IPS-11a (cell line): Measurements from ENCODE around the gene COA8.
"Not testable (repeated sequence)": the region's sequence is repeated elsewhere in the genome, so short reads cannot be mapped to it uniquely, and the experiment has no call there.

Experiments used
- H3K4me3 ChIP-seq: one replicate; pipeline ENCODE4 v1.5.1; 2013; ENCODE audit warnings: low read depth, low read length, control low read depth

The COA8 gene

GRCh38 chr14:103525430-103526246 lies 37.1 kb upstream of the COA8 start:
- H3K4me3 ChIP-seq, result not testable (repeated sequence)

- H3K4me3 ChIP-seq, result no peak overlapping the region
Observed at GRCh38 chr14:103526247-103526913, 36.4 kb upstream of the COA8 start.

GRCh38 chr14:103526914-103527248 lies 35.9 kb upstream of the COA8 start:
- H3K4me3 ChIP-seq, result no peak overlapping the region

GRCh38 chr14:103527408-103528145 lies 35.2 kb upstream of the COA8 start:
- no peak overlapping the region for H3K4me3 ChIP-seq

GRCh38 chr14:103528146-103528586 lies 34.6 kb upstream of the COA8 start:
- peak overlapping the region; percentile 98 for H3K4me3 ChIP-seq

GRCh38 chr14:103528587-103529382 lies 34.0 kb upstream of the COA8 start, which contains the start of gene TRMT61A:
Gene TRMT61A (plus strand): TSS chr14:103529196. CDS start chr14:103529979, 783 bp downstream.
- H3K4me3 ChIP-seq, result peak within 1 kb of the TSS; percentile 98

- peak overlapping the region; percentile 98 for H3K4me3 ChIP-seq
Observed at GRCh38 chr14:103529383-103530365, 33.1 kb upstream of the COA8 start.

- H3K4me3 ChIP-seq, result no peak overlapping the region
Observed at GRCh38 chr14:103530390-103530789, 32.4 kb upstream of the COA8 start.

GRCh38 chr14:103530831-103531230 lies 31.9 kb upstream of the COA8 start:
- no peak overlapping the region for H3K4me3 ChIP-seq

- H3K4me3 ChIP-seq, result no peak overlapping the region
Observed at GRCh38 chr14:103531421-103532215, 31.1 kb upstream of the COA8 start.

- H3K4me3 ChIP-seq, result no peak overlapping the region
Observed at GRCh38 chr14:103532216-103533136, 30.3 kb upstream of the COA8 start.

GRCh38 chr14:103533137-103533998 lies 29.4 kb upstream of the COA8 start:
- H3K4me3 ChIP-seq, result no peak overlapping the region

GRCh38 chr14:103533999-103534575 lies 28.7 kb upstream of the COA8 start:
- no peak overlapping the region for H3K4me3 ChIP-seq

GRCh38 chr14:103534576-103535061 lies 28.1 kb upstream of the COA8 start:
- no peak overlapping the region for H3K4me3 ChIP-seq

GRCh38 chr14:103535081-103535890 lies 27.5 kb upstream of the COA8 start:
- H3K4me3 ChIP-seq, result no peak overlapping the region
